Cardiac muscle cell (in vitro differentiated cells and primary cell): ENCODE measurements around the gene PRKG1. TPM values are rescaled to one million over a fixed set of nuclear protein-coding genes. Genes with fewer than 3 reads are reported as not detected.

Experiments used
- DNase-seq, 2 donors: peaks; one replicate each; pipeline versions ENCODE4 v3.0.0 to v3.0.0-alpha.2; 2010 to 2017; ENCODE audit warnings: low read depth in 1 of 2, low spot score in 1 of 2
- H3K27ac ChIP-seq: fragments of 200-600 bp; sonication (generic); 2 replicates; pipeline ENCODE4 v1.5.1; 2016
- H3K27me3 ChIP-seq: fragments of 200-600 bp; sonication (generic); 2 replicates; pipeline ENCODE4 v1.6.0; 2016; ENCODE audit warnings: control low read depth
- H3K36me3 ChIP-seq: fragments of 200-600 bp; sonication (generic); 2 replicates; pipeline ENCODE4 v1.5.1; 2016; ENCODE audit warnings: control low read depth
- H3K4me1 ChIP-seq: fragments of 200-600 bp; sonication (generic); 2 replicates; pipeline ENCODE4 v1.8.1; 2017; ENCODE audit warnings: low read depth, mild to moderate bottlenecking, mixed run types
- H3K4me3 ChIP-seq: fragments of 200-600 bp; sonication (generic); 2 replicates; pipeline ENCODE4 v1.5.1; 2016; ENCODE audit warnings: mild to moderate bottlenecking
- H3K9me3 ChIP-seq: fragments of 200-600 bp; sonication (generic); 2 replicates; pipeline ENCODE4 v1.5.1; 2017; ENCODE audit warnings: low read depth, mild to moderate bottlenecking, control low read depth
- CTCF ChIP-seq: IDR thresholded peaks from 2 replicates; pipeline ENCODE4 v1.5.1; 2012; ENCODE audit warnings: low read depth, mild to moderate bottlenecking, low read length
- polyA plus RNA-seq: library from polyadenylated mRNA; unstranded; fragments of >200 nt; fragmentation: Nextera tagmentation; extraction: Ambion mirVana; gene quantifications from 2 replicates; pipeline ENCODE4 v1.2.1, GENCODE V29; 2016
- total RNA-seq: library from RNA; depleted of rRNA; stranded (reverse); fragments of >200 nt; gene quantifications from 2 replicates; pipeline ENCODE4 v1.2.3, GENCODE V29; 2016

PRKG1 gene
- total and polyA plus RNA-seq, 2 experiments from 2014 or later: 2.9 to 13.3 TPM

GRCh38 chr10:51649064-51649463 is 574.8 kb downstream of the PRKG1 start:
- Histone ChIP-seq H3K27me3 (no peaks in the 10 kb centered on the region), H3K4me3 (no peak overlapping the region), H3K36me3 (no peaks in the 10 kb centered on the region), H3K9me3 (no peaks in the 10 kb centered on the region), H3K27ac (no peak overlapping the region), H3K4me1 (no peaks in the 10 kb centered on the region)
- no peak for DNase-seq
- TF ChIP-seq CTCF: no peak

DNA sequence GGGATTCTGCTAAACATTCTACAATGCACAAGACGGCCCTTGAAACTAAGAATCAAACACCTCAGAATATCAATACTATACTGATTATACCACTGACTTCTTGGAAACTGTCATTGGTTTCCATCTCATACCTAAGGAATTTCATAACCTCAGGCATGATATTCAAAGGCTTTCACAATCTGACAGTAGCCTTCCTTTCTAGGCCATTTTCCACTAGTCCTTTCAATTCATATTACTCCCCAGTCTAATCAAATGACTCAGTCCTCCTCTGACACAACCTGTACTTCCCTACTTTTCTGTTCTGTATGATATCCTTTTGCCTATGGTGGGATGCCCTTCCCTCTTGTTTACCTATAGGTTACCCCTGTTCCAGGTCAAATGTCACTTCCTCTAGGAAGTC is 576.8 kb downstream of the PRKG1 start:
- Histone ChIP-seq H3K9me3 (no peaks in the 10 kb centered on the region), H3K36me3 (no peaks in the 10 kb centered on the region), H3K27ac (no peak overlapping the region), H3K27me3 (no peaks in the 10 kb centered on the region), H3K4me1 (no peaks in the 10 kb centered on the region), H3K4me3 (no peak overlapping the region)
- DNase-seq: peak in 1 of 2 donors; percentile 34
- TF ChIP-seq CTCF: no peak

GRCh38 chr10:51653025-51653424 is 578.7 kb downstream of the PRKG1 start:
- Histone ChIP-seq H3K27ac (no peak overlapping the region), H3K4me1 (peaks cover 4% of the 10 kb centered on the region), H3K4me3 (no peak overlapping the region), H3K27me3 (no peaks in the 10 kb centered on the region), H3K36me3 (no peaks in the 10 kb centered on the region), H3K9me3 (no peaks in the 10 kb centered on the region)
- TF ChIP-seq CTCF: no peak
- peak in 1 of 2 donors; percentile 61 for DNase-seq

DNA sequence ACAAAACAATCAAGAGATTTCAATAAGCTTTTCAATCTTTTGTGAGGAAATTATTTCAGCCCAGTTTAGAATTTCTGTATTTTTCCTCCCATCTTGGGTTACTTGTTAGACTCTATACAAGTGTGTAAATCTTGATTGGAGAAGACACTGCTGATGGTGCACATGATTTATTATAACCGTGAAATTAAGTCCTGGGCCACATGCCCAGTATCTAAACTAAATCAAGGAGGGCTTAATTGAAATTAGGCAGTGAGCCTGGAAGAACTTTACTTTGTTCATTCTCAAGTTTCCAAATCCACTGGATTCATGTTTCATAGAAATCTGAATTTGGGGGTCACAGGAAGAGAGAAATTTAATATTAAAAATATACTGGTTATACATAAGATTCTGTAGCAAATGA is 580.6 kb downstream of the PRKG1 start:
- Histone ChIP-seq H3K27me3 (no peaks in the 10 kb centered on the region), H3K4me1 (peaks cover 8% of the 10 kb centered on the region), H3K4me3 (no peak overlapping the region), H3K27ac (no peak overlapping the region), H3K36me3 (no peaks in the 10 kb centered on the region), H3K9me3 (no peaks in the 10 kb centered on the region)
- TF ChIP-seq CTCF: no peak
- no peak for DNase-seq

GRCh38 chr10:51656503-51656902 is 582.2 kb downstream of the PRKG1 start:
- H3K4me3 ChIP-seq: no peak overlapping the region
- no peak overlapping the region for H3K27ac ChIP-seq
- no peak for TF ChIP-seq CTCF
- no peaks in the 10 kb centered on the region for H3K9me3 ChIP-seq
- no peaks in the 10 kb centered on the region for H3K36me3 ChIP-seq
- H3K27me3 ChIP-seq: no peaks in the 10 kb centered on the region
- peaks cover 8% of the 10 kb centered on the region for H3K4me1 ChIP-seq
- DNase-seq: no peak

- Histone ChIP-seq H3K27ac (peak overlapping the region; percentile 24), H3K4me1 (peaks cover 8% of the 10 kb centered on the region), H3K4me3 (no peak overlapping the region), H3K36me3 (no peaks in the 10 kb centered on the region), H3K9me3 (no peaks in the 10 kb centered on the region), H3K27me3 (no peaks in the 10 kb centered on the region)
- no peak for DNase-seq
- no peak for TF ChIP-seq CTCF
These were observed 583.7 kb downstream of the PRKG1 start for GRCh38 chr10:51658000-51658399.
